Measurements from ENCODE around the gene EHD1.

EHD1 gene

DNA sequence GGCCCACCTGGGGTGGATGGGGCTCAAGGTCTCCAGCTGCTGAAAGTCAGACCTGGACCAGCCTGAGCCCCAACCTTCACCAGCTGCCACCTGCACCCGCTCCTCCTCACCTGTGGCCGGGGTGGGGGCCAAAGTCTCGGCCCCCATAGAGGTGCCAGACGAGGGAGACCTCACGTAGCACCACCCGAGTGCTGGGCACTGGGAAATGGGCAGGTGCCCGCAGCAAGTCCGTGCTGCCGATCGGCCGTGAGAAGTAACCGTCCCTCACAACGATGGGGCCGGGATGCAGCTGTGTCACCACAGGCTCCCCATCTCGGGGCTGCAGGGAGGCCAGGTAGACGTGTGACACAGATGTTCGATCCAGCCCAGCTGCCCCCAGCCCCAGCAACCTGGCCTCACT lies 22.4 kb upstream of the EHD1 start:
- H3K27ac Mint-ChIP-seq, result peak overlapping the region; percentile 55
- peaks cover 67% of the 10 kb centered on the region for H3K36me3 Mint-ChIP-seq (ENCODE audit: low read depth)

DNA sequence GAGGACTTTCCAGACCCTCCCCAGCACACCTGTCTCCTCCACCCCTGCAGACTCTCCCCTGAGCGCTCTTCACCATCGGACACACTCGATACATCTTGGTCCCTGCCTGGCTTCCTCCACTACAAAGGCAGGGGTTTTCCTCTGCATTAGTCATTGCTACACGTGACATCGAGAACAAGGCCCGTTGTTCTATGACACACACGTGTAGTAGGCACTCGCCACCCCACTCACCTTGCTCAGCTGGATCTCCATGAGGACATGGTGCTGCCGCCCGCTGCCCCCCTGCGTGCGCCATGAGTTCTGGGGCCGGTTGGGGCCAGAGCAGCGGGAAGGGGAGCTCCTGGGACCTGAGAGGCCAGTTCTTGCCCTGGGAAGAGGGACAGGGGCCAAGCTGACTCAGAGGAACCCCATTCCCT lies 21.9 kb upstream of the EHD1 start:
- H3K4me1 Mint-ChIP-seq (ENCODE audit: low read depth), result peaks cover 22% of the 10 kb centered on the region
- no peak overlapping the region for H3K4me3 Mint-ChIP-seq
- H3K9me3 Mint-ChIP-seq, result no peaks in the 10 kb centered on the region
- peak overlapping the region; percentile 79 for H3K27ac Mint-ChIP-seq
- H3K27me3 Mint-ChIP-seq, result no peaks in the 10 kb centered on the region
- H3K36me3 Mint-ChIP-seq (ENCODE audit: low read depth), result peaks cover 65% of the 10 kb centered on the region
- DNase-seq, result peak; percentile 70

More for the DNA sequence above, 22.4 kb upstream of the EHD1 start:
- peaks cover 22% of the 10 kb centered on the region for H3K4me1 Mint-ChIP-seq (ENCODE audit: low read depth)
- no peak for DNase-seq
- no peaks in the 10 kb centered on the region for H3K27me3 Mint-ChIP-seq
- H3K4me3 Mint-ChIP-seq, result no peak overlapping the region
- no peaks in the 10 kb centered on the region for H3K9me3 Mint-ChIP-seq

DNA sequence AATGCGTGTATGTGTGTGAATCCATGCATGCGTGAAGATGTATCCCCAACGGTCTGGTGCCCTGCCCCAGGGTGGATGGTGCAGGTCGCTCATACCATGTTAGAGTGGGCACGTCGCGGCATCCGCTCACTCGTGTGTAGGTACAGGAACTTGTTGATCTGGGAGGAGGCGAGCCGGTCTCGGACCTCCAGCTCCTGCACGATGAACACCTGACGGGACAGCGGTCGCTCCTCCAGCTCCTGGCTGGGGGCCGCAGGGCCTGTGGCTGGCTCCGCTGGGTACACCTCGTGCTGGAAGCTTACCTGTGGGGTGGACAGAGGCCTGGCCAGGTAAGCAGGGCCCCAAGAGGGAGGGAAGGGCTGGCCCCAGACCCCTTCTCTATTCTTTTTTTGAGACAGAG lies 20.1 kb upstream of the EHD1 start:
- Mint-ChIP-seq H3K27ac (no peak overlapping the region), H3K4me3 (no peak overlapping the region), H3K36me3 (ENCODE audit: low read depth) (peaks cover 64% of the 10 kb centered on the region), H3K4me1 (ENCODE audit: low read depth) (peaks cover 24% of the 10 kb centered on the region), H3K27me3 (no peaks in the 10 kb centered on the region), H3K9me3 (no peaks in the 10 kb centered on the region)
- DNase-seq, result no peak

DNA sequence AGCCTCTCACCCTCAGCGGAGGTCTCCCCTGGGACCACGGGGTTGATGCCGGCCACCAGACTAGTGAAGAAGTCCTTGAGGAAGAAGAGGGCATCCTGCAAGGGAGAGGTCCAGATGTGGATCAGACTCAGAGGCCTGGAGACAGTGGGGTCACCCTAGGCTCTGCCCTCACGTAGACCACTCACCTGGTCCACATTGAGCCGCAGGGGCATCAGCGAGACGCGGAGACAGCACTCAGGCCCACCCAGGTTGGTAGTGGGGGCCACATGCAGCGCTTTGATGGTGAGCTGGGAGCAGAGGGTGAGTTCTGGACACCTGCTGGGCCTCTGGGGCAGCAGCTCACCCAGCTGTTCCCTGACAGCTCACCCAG lies 19.6 kb upstream of the EHD1 start:
- Mint-ChIP-seq H3K36me3 (ENCODE audit: low read depth) (peaks cover 63% of the 10 kb centered on the region), H3K9me3 (no peaks in the 10 kb centered on the region), H3K27me3 (no peaks in the 10 kb centered on the region), H3K4me3 (no peak overlapping the region), H3K4me1 (ENCODE audit: low read depth) (peaks cover 24% of the 10 kb centered on the region), H3K27ac (no peak overlapping the region)
- no peak for DNase-seq

DNA sequence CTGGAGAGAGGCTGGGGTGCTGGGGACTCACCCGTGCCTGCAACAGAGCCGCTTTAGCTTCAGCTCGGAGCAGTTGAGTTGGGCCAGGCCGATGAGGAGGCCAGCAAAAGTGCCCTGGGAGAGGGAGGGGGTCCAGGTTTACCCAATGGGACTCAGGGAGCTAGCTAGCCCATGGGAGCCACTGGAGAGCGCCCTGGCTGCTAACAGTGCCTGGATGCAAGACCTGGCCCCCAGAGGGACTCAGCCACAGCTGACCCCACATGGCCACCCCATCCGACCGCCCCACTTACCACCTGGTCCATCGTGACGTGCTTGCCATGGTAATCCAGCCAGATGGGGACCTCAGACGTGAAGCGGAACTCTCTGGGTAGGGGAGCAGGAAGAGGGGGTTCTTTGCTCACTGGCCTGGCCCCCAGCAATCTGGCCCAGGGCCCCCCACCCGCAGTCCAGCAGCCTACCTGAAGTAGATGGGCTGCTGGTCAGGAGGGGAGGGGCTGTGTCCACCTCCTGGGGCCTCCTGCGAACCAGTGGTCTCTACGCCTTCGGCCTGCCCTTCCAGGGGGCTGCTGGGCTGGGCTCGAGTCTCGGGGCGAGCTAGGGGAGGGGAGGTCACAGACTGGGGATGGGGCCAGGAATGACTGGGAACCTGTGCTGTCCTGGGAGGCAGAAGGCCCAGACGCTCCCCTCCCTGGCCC lies 19.1 kb upstream of the EHD1 start:
- Mint-ChIP-seq H3K36me3 (ENCODE audit: low read depth) (peaks cover 60% of the 10 kb centered on the region), H3K4me3 (no peak overlapping the region), H3K27me3 (no peaks in the 10 kb centered on the region), H3K4me1 (ENCODE audit: low read depth) (peaks cover 24% of the 10 kb centered on the region), H3K9me3 (no peaks in the 10 kb centered on the region), H3K27ac (no peak overlapping the region)
- DNase-seq, result no peak

DNA sequence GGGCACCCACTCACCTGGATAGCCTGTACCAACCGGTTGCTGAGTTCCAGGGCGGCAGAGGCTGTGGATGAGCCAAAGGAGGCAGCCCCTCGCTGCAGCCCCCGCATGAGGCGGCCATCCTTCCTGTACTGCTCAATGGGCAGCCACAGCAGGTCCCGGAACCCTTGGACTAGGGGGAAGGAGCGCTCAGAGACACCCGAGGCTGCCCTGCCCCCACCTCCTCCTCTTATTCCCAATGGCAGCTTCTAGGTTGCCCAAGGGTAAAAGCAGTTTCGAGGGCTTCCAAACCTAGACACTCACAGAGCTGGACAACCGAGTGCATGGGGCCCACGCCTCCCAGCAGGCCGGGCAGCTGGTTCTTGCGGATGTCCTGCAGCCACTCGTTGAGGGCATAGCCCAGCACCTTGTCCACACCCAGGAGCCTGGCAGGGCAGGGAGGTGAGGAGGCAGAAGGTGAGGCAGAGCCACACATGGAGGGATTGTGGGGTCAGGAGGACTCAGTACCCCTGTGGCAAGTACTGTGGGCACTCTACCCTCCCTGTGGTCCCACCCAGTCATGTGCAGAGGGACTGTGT lies 18.1 kb upstream of the EHD1 start:
- H3K9me3 Mint-ChIP-seq, result no peaks in the 10 kb centered on the region
- DNase-seq, result no peak
- peaks cover 21% of the 10 kb centered on the region for H3K4me1 Mint-ChIP-seq (ENCODE audit: low read depth)
- no peak overlapping the region for H3K4me3 Mint-ChIP-seq
- no peaks in the 10 kb centered on the region for H3K27me3 Mint-ChIP-seq
- H3K36me3 Mint-ChIP-seq (ENCODE audit: low read depth), result peaks cover 53% of the 10 kb centered on the region
- no peak overlapping the region for H3K27ac Mint-ChIP-seq

DNA sequence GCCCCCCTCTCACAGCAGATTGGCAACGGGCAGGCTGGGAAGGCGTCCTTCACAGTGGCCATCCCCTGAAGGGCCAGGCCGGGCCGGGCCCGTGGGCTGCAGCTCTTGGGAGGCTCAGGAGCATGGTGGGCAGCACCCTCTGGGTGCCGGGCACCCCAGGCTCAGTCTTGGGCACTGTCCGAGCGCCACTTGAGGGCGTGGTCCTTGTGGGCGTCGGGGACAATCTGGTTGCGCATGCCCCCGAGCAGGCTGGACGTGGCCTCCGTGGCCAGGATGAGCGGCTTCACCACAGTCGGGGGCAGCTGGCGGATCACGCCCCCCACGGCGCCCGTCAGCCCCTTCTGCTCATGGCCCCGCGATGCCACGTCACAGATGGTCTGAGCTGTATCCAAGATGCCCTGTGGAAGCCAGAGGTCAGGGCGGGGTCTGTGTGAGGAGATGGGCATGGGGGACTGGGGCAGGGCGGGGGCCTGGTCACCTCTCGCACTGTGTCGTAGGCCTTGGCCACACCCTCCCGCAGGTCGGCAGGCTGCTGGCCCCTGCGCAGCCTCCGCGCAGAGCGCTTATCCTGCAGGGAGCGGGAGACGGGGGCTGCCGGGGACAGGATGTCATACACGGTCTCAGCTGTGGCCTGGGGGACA lies 16.5 kb upstream of the EHD1 start:
- Mint-ChIP-seq H3K36me3 (ENCODE audit: low read depth) (peaks cover 41% of the 10 kb centered on the region), H3K9me3 (no peaks in the 10 kb centered on the region), H3K27ac (no peak overlapping the region), H3K4me3 (no peak overlapping the region), H3K4me1 (ENCODE audit: low read depth) (peaks cover 6% of the 10 kb centered on the region), H3K27me3 (no peaks in the 10 kb centered on the region)
- no peak for DNase-seq

DNA sequence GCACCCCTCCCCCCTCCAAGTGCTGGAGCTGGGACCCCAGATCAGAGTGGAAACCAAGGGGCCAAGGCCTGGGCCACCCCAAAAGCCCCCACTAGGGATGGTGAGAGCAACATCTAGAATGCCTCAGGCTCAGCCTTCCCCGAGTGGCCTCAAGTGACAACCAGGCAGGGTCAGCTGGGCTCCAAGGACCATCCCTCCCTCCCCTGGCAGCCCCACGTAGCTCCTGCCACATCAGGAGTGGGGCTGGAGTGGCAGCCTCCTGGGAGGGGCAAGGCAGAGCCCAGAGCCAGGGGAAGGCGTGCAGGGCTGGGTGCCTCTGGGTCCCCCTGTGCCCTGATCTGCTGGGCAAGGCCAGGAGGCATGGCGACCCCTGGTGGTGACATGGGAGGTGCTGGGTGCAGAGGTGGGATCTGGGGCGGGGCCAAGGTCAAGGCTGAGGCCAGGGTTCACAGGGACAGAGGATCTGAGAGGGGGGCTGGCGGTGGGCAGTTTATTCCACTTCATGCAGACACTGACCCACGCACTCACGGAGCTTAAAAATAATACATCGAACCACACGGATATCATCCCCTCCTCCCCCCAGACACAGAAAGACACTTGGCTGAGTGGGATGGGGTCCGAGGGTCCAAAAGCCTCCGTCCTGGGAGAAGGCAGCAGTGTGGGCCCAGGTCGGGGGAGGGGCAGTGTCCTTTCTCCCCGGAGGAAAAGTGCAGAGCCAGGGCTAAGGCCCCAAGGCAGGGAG lies 15.8 kb upstream of the EHD1 start:
- Mint-ChIP-seq H3K9me3 (no peaks in the 10 kb centered on the region), H3K4me3 (no peak overlapping the region), H3K36me3 (ENCODE audit: low read depth) (peaks cover 36% of the 10 kb centered on the region), H3K27ac (peak overlapping the region; percentile 64), H3K27me3 (no peaks in the 10 kb centered on the region), H3K4me1 (ENCODE audit: low read depth) (peaks cover 2% of the 10 kb centered on the region)
- DNase-seq, result peak; percentile 96

DNA sequence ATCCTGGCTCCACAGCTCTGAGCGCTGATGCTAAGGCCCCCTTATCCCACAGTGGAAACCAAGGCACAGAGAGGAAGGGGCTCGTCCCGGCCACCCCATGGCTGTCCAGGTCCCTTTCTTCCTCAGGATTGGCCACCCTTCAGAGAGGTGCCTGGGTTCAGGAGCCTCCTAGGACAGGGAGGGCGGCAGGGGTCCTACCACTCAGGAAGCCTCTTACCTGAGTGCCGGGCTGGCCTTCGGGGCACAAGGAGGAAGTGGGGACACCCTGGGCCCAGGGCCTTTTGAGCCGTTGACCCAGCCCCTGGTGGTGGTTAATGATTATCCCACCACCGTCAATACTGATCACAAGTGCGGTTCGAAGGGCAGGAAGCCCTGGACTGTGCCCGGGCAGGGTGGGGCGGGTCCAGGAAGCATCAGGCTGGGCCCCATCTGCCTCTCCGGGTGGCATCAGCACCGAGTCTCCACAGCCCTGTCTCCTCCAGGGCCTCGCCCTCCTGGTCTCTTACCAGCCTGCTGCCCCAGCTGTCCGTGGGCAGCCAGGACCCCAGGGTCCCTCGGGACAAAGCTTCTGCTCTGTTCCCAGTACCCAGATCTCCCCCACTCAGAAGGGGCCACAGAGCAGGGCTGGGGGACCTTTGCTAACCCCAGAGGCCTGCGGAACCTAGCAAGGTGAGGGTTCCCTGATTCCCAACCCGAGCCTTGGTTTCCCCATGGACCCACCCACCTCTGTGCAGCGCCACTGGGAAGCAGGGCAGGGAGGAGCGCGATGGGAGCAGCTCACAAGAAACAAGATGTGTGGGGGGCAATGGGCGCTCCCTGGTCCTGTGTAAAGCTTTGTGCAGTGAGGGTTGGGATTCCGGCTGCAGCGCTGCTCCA lies 15.0 kb upstream of the EHD1 start:
- DNase-seq, result no peak
- Mint-ChIP-seq H3K36me3 (ENCODE audit: low read depth) (peaks cover 31% of the 10 kb centered on the region), H3K9me3 (no peaks in the 10 kb centered on the region), H3K4me1 (ENCODE audit: low read depth) (peaks cover 5% of the 10 kb centered on the region), H3K4me3 (no peak overlapping the region), H3K27me3 (no peaks in the 10 kb centered on the region), H3K27ac (no peak overlapping the region)

DNA sequence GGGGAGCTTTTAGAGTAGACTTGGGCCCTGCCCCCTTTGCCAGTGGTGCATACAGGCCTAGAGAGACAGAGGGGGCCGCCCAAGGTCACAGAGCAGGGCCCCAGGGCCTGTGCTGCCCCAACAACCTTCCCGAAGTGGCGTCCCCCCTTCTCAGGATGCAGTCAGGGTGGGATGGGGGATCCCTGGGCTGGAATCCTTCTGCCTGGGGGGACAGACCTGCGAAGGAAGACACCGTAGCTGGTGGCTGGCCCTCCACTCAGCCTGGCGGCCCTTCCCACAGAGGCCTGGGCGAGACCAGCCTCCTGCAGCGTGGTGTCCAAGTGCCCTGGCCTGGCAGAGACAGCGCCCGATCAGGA lies 14.4 kb upstream of the EHD1 start:
- Mint-ChIP-seq H3K4me1 (ENCODE audit: low read depth) (peaks cover 10% of the 10 kb centered on the region), H3K27ac (no peak overlapping the region), H3K27me3 (no peaks in the 10 kb centered on the region), H3K4me3 (no peak overlapping the region), H3K36me3 (ENCODE audit: low read depth) (peaks cover 25% of the 10 kb centered on the region), H3K9me3 (no peaks in the 10 kb centered on the region)
- no peak for DNase-seq

DNA sequence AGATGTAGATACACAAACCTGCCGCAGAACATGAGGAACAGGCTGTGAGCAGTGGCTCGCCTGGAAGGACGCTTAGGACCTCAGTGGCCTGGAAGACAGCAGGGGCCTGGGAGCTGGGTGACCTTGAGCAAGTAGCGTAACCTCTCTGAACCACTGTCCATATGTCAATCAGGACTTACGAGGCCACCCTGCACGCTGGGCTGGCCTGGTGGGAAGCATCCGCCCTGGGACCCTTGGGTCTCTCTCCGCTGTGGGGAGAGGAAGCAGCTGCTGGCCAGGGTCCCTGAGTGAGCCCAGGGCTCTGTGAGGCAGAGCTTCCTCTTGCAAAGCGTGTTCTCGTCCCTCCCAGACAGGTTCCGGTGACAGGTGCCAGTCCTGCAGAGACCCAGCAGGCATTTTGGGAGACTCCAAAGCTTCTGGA lies 14.0 kb upstream of the EHD1 start:
- Mint-ChIP-seq H3K9me3 (no peaks in the 10 kb centered on the region), H3K4me1 (ENCODE audit: low read depth) (peaks cover 13% of the 10 kb centered on the region), H3K27me3 (no peaks in the 10 kb centered on the region), H3K27ac (no peak overlapping the region), H3K4me3 (no peak overlapping the region), H3K36me3 (ENCODE audit: low read depth) (peaks cover 22% of the 10 kb centered on the region)
- DNase-seq, result no peak

DNA sequence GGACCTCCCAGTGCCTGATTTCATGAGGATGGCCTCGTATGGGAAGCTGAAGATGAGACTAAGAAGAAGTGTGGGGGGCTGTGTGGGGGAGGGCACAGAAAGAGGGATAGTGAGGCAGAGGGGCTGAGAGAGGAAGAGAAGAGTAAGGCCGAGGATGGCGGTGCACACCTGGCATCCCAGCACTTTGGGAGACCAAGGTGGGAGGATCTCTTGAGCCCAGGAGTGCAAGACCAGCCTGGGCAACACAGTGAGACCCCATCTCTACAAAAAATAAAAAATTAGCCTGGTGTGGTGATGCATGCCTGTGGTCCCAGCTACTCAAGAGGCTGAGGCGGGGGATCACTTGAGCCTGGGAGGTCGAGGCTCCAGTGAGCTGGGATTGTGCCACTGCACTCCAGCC lies 13.5 kb upstream of the EHD1 start:
- H3K4me3 Mint-ChIP-seq, result no peak overlapping the region
- peaks cover 16% of the 10 kb centered on the region for H3K36me3 Mint-ChIP-seq (ENCODE audit: low read depth)
- no peaks in the 10 kb centered on the region for H3K27me3 Mint-ChIP-seq

DNA sequence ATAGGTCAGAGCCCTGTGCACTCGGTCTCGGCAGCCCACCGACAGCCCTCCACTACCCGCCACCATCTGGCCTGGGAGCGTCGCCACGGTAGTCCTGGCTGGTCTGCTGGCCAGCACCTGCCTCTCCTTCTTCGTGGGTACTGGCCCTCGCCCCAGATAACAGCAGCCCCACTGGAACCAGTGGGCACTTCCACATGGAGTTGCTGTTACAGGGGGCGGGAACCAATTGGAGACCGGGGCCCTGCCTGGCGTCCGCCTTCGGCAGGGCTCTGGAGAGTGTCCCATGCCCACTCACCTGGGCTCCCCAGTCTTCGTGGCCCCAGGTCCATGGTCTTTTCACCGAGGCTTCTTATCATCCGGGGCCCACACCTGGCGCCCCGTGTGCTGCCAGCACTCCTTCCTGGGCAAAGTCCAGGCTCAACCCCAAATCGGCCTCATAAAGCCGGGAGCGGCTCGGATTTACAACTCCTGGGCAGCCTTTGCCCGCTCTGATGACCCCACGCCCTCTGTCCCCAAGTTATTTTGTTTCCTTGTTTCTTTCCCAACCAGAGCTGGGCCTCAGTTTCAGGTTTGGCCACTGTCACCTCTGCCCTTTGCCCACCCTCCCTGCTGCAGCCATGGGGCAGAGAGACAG lies 12.9 kb upstream of the EHD1 start:
- Mint-ChIP-seq H3K9me3 (no peaks in the 10 kb centered on the region), H3K4me1 (ENCODE audit: low read depth) (peaks cover 16% of the 10 kb centered on the region), H3K27me3 (no peaks in the 10 kb centered on the region), H3K36me3 (ENCODE audit: low read depth) (peaks cover 13% of the 10 kb centered on the region), H3K27ac (no peak overlapping the region), H3K4me3 (no peak overlapping the region)
- DNase-seq, result no peak

More for the DNA sequence above, 13.5 kb upstream of the EHD1 start:
- no peak for DNase-seq
- Mint-ChIP-seq H3K4me1 (ENCODE audit: low read depth) (peaks cover 16% of the 10 kb centered on the region), H3K27ac (no peak overlapping the region), H3K9me3 (no peaks in the 10 kb centered on the region)

DNA sequence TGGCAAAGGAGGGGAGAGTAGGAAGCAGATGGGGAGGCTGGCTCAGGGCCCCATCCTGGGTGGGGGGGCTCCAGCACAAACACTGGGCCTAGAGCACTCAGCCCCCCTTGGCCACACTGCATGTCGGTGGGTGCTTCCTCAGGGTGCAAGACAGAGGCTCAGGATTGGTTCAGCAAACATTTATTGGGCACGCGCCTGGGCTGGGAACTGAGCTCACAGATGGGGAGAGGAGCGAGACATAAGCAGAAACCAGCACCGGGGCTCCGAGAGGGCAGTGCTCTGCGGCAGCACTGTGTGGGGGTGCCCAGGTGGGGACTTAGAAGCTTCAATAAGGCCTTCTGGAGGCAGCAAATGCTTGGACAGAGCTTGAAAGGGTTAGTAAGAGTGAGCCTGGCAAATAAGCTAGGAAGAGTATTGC lies 12.1 kb upstream of the EHD1 start:
- Mint-ChIP-seq H3K36me3 (ENCODE audit: low read depth) (peaks cover 5% of the 10 kb centered on the region), H3K27ac (no peak overlapping the region), H3K27me3 (no peaks in the 10 kb centered on the region), H3K9me3 (no peaks in the 10 kb centered on the region), H3K4me3 (no peak overlapping the region), H3K4me1 (ENCODE audit: low read depth) (peaks cover 23% of the 10 kb centered on the region)
- no peak for DNase-seq
